Spleen (tissue), 11 donors: ENCODE measurements around the gene TMEM147. TPM values are rescaled to one million over a fixed set of nuclear protein-coding genes. Genes with fewer than 3 reads are reported as not detected.

Experiments
- DNase-seq: peaks from one replicate; pipeline ENCODE4 v3.0.0-alpha.2; 2020
- H3K27ac ChIP-seq, 8 donors: fragments of 200-600 bp; sonication (generic) in 7 of 8; 1 replicate in 4 of 8; 2 replicates in 4 of 8; pipeline versions ENCODE4 v1.5.0 to v1.8.0; 2016 to 2021; ENCODE audit warnings: inconsistent platforms in 4 of 8, mild to moderate bottlenecking in 4 of 8, moderate library complexity in 1 of 8
- H3K27me3 ChIP-seq, 7 donors: fragments of 200-600 bp; sonication (generic) in 6 of 7; replicated peaks in 1 of 7; 1 replicate in 4 of 7; 2 replicates in 3 of 7; pipeline versions ENCODE4 v1.5.0 to v1.8.0; 2016 to 2021; ENCODE audit warnings: inconsistent platforms in 3 of 7, mild to moderate bottlenecking in 1 of 7
- H3K36me3 ChIP-seq, 6 donors: fragments of 200-600 bp; sonication (generic) in 5 of 6; 1 replicate in 4 of 6; 2 replicates in 2 of 6; pipeline versions ENCODE4 v1.5.0 to v1.8.0; 2016 to 2021; ENCODE audit warnings: inconsistent platforms in 2 of 6
- H3K4me1 ChIP-seq, 6 donors: fragments of 200-600 bp; sonication (generic) in 5 of 6; 1 replicate in 3 of 6; 2 replicates in 3 of 6; pipeline versions ENCODE4 v1.5.0 to v1.8.0; 2016 to 2021; ENCODE audit warnings: inconsistent platforms in 3 of 6
- H3K4me3 ChIP-seq, 8 donors: fragments of 200-600 bp; sonication (generic) in 7 of 8; 1 replicate in 4 of 8; 2 replicates in 4 of 8; pipeline versions ENCODE4 v1.5.0 to v1.8.0; 2016 to 2021; ENCODE audit warnings: inconsistent platforms in 4 of 8, mild to moderate bottlenecking in 4 of 8, moderate library complexity in 2 of 8
- H3K9me3 ChIP-seq, 8 donors: fragments of 200-600 bp; sonication (generic) in 7 of 8; 1 replicate in 4 of 8; 2 replicates in 4 of 8; pipeline versions ENCODE4 v1.5.0 to v1.8.0; 2016 to 2021; ENCODE audit warnings: inconsistent platforms in 4 of 8
- POLR2A ChIP-seq, 3 donors: fragments of 450-650 bp; IDR thresholded peaks; one replicate each; pipeline ENCODE4 v1.5.1; 2017; ENCODE audit warnings: antibody characterized with exemption in 3 of 3, mild to moderate bottlenecking in 1 of 3
- POLR2AphosphoS5 ChIP-seq, 3 donors: sonication (generic); formaldehyde crosslinking; IDR thresholded peaks; one replicate each; pipeline ENCODE4 v1.5.1; 2017; ENCODE audit warnings: antibody characterized with exemption in 3 of 3
- WGBS, 5 donors: extraction: QIAGEN DNeasy Blood & Tissue Kit in 3 of 5; methylation state at CpG; one replicate each; pipeline versions ENCODE4 v1.1.5 to v1.1.7; 2013 to 2018; 5-methylcytosine and 5-hydroxymethylcytosine counted together
- intact Hi-C: fragments of 100-400 bp; cut with DNase I; formaldehyde crosslinking; loops from one replicate; pipeline ENCODE4 v1.15.0; 2023; ENCODE audit warnings: low total_unique reads
- polyA plus RNA-seq, 3 donors: library from polyadenylated mRNA; stranded (reverse); fragments of 200-250 nt; gene quantifications; one replicate each; pipeline ENCODE4 v1.2.1, GENCODE V29; 2013
- total RNA-seq, 7 donors: library from RNA; depleted of rRNA in 3 of 7; stranded (reverse); fragments of >200 nt in 3 of 7; fragmentation: NEBNext Ultra II Directional in 4 of 7; extraction: Animal tissue kit (Norgen Biotek cat#: 25700) in 4 of 7; gene quantifications; one replicate each; pipeline versions ENCODE4 v1.1.0 to v1.2.1, GENCODE V29; 2016 to 2021
- TF ChIP-seq, protein P1 (sequence below), 11 experiments: fragments of 200-600 bp in 7 of 11; fragments of 450-650 bp in 4 of 11; sonication (generic) in 4 of 11; IDR thresholded peaks in 8 of 11; conservative IDR thresholded peaks in 3 of 11; 1 replicate in 7 of 11; 2 replicates in 4 of 11; pipeline versions ENCODE4 v1.4.0 to v1.8.0; 2016 to 2021; ENCODE audit warnings: antibody characterized with exemption in 11 of 11, inconsistent platforms in 4 of 11, mild to moderate bottlenecking in 1 of 11
- donor health status: healthy with polysubstance abuse.
- donor health status: DM: no; HTN: no; CAD: no; lungs with moderate emphysema.
- donor health status: DM: no; HTN: no; CAD: no.
- donor health status: Bipolar disorder and iron deficiency.
- donor health status: healthy.
- donor health status: DM: no; HTN: no; CAD: no.
- donor health status: DM: yes; HTN: yes; CAD: no.

Gene TMEM147
- total and polyA plus RNA-seq, 10 donors: 47.6 to 88.7 (median 56.3) TPM

DNA sequence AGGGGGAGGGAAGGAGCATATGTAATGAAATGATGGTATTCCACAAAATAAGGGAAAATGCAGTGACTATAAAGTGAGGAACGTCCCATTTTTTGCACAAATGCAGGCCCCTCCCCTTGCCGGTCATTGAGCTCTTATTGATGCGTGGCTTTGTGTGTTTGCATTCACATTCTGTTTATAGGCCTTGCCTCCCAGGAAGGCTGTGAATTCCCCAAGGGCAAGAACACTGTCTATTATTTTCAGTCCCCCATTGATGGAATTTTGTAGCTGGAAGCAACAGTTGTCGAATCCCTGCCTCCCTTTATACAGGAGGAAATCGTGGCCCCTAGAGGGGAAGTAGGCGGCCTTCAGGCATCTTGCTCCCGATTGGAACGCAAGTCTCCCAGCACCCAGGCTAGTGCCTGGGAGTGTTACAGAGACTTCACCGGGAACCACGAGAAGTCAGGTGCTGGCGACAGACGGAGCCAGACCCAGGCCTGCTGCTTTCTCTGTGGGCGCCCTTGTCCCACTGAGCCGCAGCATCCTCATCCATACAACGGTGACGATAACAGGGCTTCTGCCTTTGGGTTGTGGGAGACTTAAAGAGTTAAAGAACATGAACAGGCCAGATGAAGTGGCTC lies 24.2 kb upstream of the TMEM147 start:
- Histone ChIP-seq H3K9me3 (no peaks in the 10 kb centered on the region), H3K27ac (no peak overlapping the region), H3K4me1 (no peaks in the 10 kb centered on the region), H3K36me3 (no peaks in the 10 kb centered on the region), H3K27me3 (peaks cover 0 to 28% (median 0%) of the 10 kb centered on the region in 7 donors), H3K4me3 (no peak overlapping the region)
- TF ChIP-seq POLR2AphosphoS5 (IDR thresholded peaks at IDR 0.05): no peak
- 64 to 76% (median 73%) methylated on average over 13 to 16 of the region's 16 CpGs for WGBS, 5 donors
- no peak for DNase-seq
- intact Hi-C loops: no loop called here

DNA sequence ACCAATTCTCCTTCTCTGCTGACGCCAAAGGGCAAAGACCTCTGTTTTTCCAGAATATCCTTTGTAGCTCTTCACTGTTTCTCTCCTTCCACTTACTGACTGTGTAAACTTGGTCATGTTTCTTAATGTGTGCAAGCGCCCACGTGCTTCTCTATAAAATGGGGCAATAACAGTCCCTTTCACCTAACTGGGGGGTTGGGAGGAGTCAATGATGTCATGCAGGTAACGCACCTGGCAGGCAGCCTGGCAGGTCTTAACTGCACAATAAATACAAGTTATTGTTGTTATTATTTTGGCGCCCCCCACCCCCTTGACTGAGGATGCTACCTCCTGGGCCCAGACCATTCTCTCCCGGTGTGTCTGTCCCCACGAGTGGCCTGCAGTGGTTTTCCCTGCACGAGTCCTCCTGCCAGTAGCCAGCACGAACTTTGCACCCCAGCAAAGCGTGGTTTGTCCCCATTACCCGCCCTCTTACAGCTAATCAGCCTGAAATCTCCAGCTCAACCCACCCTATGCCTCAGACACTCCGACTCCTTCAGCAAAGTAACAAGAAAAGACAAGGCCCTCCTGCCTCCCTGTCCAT lies 22.6 kb upstream of the TMEM147 start:
- no peaks in the 10 kb centered on the region for H3K9me3 ChIP-seq
- no peaks in the 10 kb centered on the region for H3K36me3 ChIP-seq
- no peak for DNase-seq
- no peak overlapping the region for H3K27ac ChIP-seq
- peaks cover 0 to 40% (median 0%) of the 10 kb centered on the region in 7 donors for H3K27me3 ChIP-seq
- 76 to 93% (median 82%) methylated on average over 12 of the region's 12 CpGs for WGBS, 5 donors
- no peaks in the 10 kb centered on the region for H3K4me1 ChIP-seq
- TF ChIP-seq, protein P1, sequence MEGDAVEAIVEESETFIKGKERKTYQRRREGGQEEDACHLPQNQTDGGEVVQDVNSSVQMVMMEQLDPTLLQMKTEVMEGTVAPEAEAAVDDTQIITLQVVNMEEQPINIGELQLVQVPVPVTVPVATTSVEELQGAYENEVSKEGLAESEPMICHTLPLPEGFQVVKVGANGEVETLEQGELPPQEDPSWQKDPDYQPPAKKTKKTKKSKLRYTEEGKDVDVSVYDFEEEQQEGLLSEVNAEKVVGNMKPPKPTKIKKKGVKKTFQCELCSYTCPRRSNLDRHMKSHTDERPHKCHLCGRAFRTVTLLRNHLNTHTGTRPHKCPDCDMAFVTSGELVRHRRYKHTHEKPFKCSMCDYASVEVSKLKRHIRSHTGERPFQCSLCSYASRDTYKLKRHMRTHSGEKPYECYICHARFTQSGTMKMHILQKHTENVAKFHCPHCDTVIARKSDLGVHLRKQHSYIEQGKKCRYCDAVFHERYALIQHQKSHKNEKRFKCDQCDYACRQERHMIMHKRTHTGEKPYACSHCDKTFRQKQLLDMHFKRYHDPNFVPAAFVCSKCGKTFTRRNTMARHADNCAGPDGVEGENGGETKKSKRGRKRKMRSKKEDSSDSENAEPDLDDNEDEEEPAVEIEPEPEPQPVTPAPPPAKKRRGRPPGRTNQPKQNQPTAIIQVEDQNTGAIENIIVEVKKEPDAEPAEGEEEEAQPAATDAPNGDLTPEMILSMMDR (IDR thresholded peaks at IDR 0.05 in 8 of 11, conservative IDR thresholded peaks at IDR 0.05 in 3 of 11): no peak
- TF ChIP-seq POLR2AphosphoS5 (IDR thresholded peaks at IDR 0.05): no peak
- no peak for TF ChIP-seq POLR2A (IDR thresholded peaks at IDR 0.05)
- intact Hi-C loops: no loop called here
- H3K4me3 ChIP-seq: no peak overlapping the region

GRCh38 chr19:35524181-35524837 lies 21.1 kb upstream of the TMEM147 start:
- 33 to 65% (median 56%) methylated on average over 8 to 11 of the region's 11 CpGs for whole genome bisulfite sequencing, 5 donors
- TF ChIP-seq POLR2A (IDR thresholded peaks at IDR 0.05) (no peak), POLR2AphosphoS5 (IDR thresholded peaks at IDR 0.05) (no peak)
- TF ChIP-seq, protein P1 (IDR thresholded peaks at IDR 0.05 in 8 of 11, conservative IDR thresholded peaks at IDR 0.05 in 3 of 11): no peak
- no peak for DNase-seq
- Histone ChIP-seq H3K4me3 (no peak overlapping the region), H3K9me3 (no peaks in the 10 kb centered on the region), H3K27ac (no peak overlapping the region), H3K36me3 (no peaks in the 10 kb centered on the region), H3K27me3 (peaks cover 0 to 52% (median 3%) of the 10 kb centered on the region in 7 donors), H3K4me1 (no peaks in the 10 kb centered on the region)
- intact Hi-C loops: no loop called here

DNA sequence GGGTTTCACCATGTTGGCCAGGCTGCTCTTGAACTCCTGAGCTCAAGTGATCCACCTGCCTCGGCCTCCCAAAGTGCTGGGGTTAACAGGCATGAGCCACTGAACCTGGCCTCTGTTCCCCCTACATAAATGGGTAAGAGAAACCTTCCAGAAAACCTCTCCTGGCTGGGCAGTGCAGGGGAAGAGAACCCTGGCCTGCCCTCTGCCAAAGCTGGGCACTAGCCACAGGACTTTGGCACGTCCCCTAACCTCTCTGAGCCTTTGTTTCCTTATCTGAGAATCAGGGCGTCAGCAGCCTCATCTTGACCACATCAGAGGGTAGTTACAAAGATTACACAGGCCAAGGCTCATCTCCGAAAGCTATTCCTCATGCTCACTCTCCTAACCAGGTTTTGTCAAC lies 19.6 kb upstream of the TMEM147 start:
- intact Hi-C loops: no loop called here
- no peak for DNase-seq
- peaks cover 0 to 68% (median 6%) of the 10 kb centered on the region in 7 donors for H3K27me3 ChIP-seq
- no peak overlapping the region for H3K4me3 ChIP-seq
- TF ChIP-seq, protein P1 (IDR thresholded peaks at IDR 0.05 in 8 of 11, conservative IDR thresholded peaks at IDR 0.05 in 3 of 11): no peak
- TF ChIP-seq POLR2AphosphoS5 (IDR thresholded peaks at IDR 0.05) (no peak), POLR2A (IDR thresholded peaks at IDR 0.05) (no peak)
- no peak overlapping the region for H3K27ac ChIP-seq
- H3K9me3 ChIP-seq: no peaks in the 10 kb centered on the region
- H3K36me3 ChIP-seq: no peaks in the 10 kb centered on the region
- 66 to 86% (median 71%) methylated on average over 4 of the region's 4 CpGs for WGBS, 5 donors
- H3K4me1 ChIP-seq: no peaks in the 10 kb centered on the region
